Stimulated activated CD4-positive, alpha-beta T cell treated with anti-CD3 and anti-CD28 coated beads, Interleukin-1b, Interleukin-23, amount 100 ng/mL, for 48 hours (primary cell): ENCODE data around the gene ALDOC.

Source experiments
- DNase-seq: peaks from one replicate; pipeline ENCODE4 v3.0.0-alpha.2; 2020

ALDOC gene

DNA sequence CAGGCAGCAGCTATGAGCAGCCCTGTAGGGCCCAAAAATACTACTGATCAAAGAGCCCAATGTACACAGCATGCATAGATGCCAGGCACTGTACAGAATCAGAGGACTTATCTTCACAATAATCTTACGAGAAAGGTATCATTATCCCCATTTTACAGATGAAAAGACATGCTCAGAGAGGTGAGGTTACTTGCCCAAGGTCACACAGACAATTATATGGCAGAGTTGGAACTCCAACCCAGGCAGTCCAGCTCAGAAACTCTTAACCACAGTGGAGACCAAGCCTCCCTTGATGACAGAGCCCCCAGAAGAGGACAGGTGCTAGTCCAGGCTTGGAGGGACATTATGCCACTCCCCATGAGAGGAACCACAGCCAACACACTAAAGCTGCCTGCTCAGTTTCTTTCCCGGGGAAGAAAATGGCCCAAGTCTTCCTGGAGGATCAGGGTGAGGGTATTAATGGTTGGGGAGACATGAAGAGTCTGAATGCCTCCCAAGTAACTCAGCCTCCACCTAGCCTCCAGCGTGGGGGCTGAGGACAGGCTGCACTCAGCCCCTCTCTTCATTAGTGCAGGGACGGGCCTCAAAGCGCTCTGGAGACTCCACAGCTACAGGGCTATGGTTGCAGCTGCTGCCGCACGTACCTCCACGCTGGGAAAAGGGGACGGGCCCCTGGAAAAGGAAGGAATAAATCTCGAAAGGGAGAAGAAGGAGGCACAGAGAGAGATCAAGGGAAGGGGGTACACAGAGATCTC, 25.1 kb downstream of the ALDOC start:
- no peak for DNase-seq

DNA sequence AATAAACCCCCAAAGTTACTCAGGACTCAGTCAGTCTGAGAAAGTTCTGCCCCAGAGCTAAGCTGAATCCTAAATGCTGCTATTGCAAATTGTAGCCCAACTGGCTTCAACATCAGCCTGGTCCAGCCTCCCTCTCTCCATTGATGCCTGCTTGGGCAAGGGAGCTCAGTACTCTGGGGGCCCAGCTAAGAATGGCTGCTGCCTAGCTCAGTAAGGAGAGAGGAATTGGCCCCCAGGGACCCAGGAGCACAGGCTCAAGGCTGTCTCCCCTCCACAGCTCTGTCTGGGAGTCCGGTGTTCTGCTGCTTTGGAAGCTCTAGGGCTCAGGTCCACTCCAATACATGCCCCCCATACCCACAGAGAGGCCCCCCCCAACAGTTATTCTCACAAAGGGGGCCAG, 25.8 kb downstream of the ALDOC start:
- no peak for DNase-seq

DNA sequence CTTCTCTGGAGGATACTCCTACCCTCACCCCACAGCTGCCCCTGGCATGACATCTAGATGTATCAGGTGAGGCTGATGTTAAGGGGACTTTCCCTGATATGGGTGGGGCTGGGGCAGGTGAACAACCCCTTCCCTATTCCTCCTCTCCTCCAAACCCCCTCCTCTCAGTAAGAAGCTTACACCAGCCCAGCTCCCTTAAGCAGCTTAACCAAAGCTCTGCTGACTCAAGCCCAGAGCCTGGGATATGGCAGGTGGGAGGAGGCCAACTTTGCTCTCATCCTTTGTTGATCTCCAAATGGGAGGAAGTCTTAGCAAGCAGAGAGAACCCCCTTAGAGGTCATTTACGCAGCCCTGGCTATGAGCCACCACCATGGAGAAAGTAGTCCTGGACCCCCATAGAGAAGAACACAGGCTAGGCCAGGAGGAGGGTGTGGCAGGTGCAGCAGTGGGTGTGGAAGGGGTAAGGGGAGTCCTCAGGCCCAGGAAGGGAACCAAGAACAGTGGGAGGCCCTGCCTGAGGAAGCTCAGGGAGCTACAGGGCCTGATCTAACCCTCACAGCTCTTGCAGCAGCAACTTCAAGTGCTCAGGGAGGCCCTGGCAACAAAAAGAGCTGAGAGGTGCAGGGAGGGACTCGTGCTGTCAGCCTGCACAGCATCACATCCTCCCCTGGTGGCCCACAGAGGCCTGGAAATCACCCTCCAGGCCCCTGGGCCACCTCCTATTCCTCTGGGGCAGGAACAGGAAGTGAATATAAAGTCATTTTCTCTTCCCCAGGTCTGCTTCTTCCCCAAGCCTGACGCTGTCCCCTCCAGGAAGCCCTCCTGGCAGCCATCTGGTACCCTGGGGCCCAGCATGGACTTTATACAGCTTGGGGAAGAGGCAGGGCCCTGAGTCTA, 27.2 kb downstream of the ALDOC start:
- peak; percentile 62 for DNase-seq

DNA sequence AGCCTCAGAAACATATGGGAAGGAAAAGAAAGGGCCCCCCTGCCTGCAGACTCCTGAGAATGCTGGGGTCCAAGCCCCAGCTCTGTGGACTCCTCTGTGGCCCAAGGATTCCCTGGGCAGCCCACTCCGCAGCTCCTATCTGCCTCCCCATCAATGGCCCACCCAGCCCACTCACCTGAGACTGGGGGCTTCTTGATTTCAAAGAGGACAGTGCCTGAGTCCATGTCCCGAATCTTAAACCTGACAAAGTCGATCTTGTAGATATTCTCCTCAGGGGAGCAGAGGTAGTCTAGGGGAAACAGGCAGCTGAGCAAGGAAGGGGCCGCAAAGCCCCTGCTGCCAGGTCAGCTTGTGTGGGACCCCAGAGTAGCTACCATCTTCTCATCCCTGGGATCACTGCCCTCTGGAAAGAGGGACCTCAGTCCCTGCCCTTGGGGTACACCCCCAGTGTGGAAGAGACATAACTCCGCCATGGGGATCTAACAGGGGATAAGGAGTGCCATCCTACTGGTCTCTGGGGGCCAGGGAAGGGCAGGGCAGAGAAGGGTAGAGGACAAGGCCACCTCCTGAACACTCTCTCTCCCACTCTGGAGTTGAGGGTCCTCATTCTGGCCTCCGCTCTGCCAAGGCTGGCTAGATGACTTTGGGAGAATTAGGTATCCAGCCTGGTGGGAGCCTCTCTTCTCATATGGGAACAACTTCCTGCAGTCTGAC, 28.1 kb downstream of the ALDOC start:
- no peak for DNase-seq

GRCh38 chr17:28547623-28548416, 28.9 kb downstream of the ALDOC start:
- DNase-seq, result peak; percentile 79

- DNase-seq, result no peak
Observed at GRCh38 chr17:28547096-28547622, 29.5 kb downstream of the ALDOC start.

GRCh38 chr17:28545787-28546415, 30.8 kb downstream of the ALDOC start:
- no peak for DNase-seq

GRCh38 chr17:28545141-28545503, 31.6 kb downstream of the ALDOC start:
- no peak for DNase-seq

DNA sequence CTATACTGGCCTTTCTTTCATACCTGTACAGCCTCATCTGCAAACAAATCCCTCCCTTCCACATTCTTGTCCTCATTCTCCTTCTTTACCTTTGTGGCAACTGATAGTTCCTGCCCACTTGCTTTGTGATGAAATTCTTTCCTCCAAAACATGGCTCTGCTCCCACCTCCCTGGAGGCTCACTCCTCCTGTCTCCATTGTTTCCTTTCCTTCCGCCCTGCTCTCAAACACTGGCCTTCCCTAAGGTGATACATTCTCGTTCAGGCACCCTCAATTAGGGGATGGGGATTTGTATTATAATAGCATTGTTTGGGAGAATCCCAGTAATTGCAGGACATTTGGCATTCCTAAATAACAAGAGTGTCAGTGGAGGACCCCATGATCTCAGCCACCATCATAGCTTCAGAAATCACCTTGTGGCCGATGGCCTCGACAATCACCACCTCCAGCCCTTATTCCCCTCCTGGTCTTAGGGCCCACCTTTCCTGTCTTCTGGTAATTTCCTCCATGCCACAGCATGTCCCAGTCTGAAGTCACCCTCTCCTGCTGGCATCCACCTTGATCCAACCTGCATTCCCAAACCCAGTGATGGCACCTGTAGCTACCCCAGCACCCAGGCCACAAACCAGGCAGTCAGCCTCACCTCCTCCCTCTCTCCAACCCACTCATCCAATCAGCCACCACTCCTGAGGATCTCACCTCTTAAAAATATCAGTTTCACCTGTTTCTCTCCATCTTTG, 32.1 kb downstream of the ALDOC start:
- no peak for DNase-seq

DNA sequence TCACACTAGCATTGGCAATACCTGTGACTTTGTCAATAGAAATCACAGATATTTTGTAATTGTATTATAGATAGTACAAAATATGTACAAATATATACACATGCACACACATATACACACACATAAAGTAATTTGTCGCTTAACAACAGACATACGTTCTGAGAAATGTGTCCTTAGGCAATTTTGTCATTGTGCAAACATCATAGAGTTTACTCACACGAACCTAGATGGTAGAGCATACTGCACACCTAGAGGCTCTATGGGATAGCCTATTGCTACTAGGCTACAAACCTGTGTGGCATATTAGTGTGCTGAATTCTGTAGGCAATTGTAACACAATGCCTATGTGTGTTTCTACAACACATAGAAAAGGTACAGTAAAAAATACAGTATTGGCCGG, 35.3 kb downstream of the ALDOC start:
- no peak for DNase-seq

GRCh38 chr17:28540231-28540630, 36.5 kb downstream of the ALDOC start:
- DNase-seq, result no peak

- DNase-seq, result no peak
Observed at GRCh38 chr17:28538296-28538895, 38.3 kb downstream of the ALDOC start.

GRCh38 chr17:28537219-28537610, 39.5 kb downstream of the ALDOC start:
- no peak for DNase-seq

GRCh38 chr17:28536532-28537218, 40.0 kb downstream of the ALDOC start:
- no peak for DNase-seq

DNA sequence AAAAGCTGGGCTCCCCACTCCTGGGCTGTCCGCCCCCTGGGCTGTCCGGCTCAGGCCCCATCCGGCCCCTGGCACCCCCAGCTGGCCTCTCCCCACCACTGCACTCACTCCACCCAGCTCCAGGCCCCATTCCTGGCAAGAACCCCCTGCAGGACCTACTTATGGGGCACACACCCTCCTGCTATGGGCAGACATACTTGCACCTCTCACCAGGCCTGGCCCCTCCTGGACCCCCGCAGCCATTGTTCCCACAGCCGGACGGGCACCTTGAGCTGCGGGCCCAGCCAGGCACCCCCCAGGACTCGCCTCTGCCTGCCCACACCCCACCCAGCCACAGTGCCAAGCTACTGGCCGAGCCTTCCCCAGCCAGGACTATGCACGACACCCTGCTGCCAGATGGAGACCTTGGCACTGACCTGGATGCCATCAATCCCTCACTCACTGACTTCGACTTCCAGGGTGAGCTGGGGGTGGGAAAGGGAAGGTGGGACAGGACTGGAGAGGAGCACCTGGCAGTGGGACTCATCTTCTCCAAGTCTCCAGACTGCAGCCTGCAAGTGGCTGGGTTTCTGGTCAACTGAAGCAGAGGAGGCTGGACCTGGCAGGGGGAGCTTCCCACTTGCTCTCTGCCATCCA, 41.8 kb downstream of the ALDOC start:
- DNase-seq, result no peak

- DNase-seq, result no peak
Observed at GRCh38 chr17:28533091-28533807, 43.4 kb downstream of the ALDOC start.

GRCh38 chr17:28532050-28532960, 44.4 kb downstream of the ALDOC start:
- no peak for DNase-seq

DNA sequence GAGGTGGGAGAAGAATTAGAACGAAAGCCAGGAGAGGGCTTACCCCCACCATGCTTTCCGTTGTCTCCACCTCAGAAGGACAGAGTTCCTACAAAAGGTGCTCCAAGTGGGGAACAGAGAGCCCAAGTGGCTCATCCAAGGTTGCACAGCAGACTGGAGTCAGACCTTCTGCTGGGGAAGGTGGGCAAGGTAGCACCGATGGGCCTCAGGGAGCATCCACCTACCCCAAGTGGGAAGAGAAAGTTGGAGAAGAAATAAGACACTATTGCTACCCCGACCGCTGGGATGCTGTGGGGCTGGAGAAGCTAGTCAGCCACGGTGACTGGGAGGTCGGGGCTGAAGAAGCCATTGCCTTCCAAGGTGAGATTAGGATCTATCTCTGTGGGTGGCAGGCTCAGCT, 45.8 kb downstream of the ALDOC start:
- no peak for DNase-seq
